H1 (cell line): ENCODE measurements around the gene NBPF4. TPM values are rescaled to one million over a fixed set of nuclear protein-coding genes. Genes with fewer than 3 reads are reported as not detected.
"Not testable (repeated sequence)": the region's sequence is repeated elsewhere in the genome, so short reads cannot be mapped to it uniquely, and the experiment has no call there.

Experiments
- CTCF ChIA-PET: fragments of 300-600 bp; sonication (Branson Sonifier 250); formaldehyde crosslinking; loops from one replicate; lab custom pipeline; 2021; ENCODE audit not compliant: partially characterized antibody; lab: Charles Lee
- POLR2A ChIA-PET: fragments of 300-600 bp; sonication (Branson Sonifier 250); formaldehyde crosslinking; loops from one replicate; lab custom pipeline; 2021; ENCODE audit warnings: inconsistent platforms; ENCODE audit not compliant: partially characterized antibody; lab: Charles Lee
- DNase-seq, 2 experiments: peaks; one replicate each; pipeline versions ENCODE4 v3.0.0 to v3.0.0-alpha.2; 2010 to 2022; ENCODE audit warnings: low spot score in 2 of 2, low read depth in 1 of 2, mixed read lengths in 1 of 2
- FAIRE-seq: peaks from 2 replicates; lab custom pipeline; 2011; peaks lifted over from hg19 to GRCh38; lab: Jason Lieb, UNC
- H2AFZ ChIP-seq: 2 replicates; pipeline ENCODE4 v1.8.1; 2012; ENCODE audit warnings: low read length, inconsistent platforms
- H2AK5ac ChIP-seq: 2 replicates; pipeline ENCODE4 v1.6.1; 2013; ENCODE audit warnings: low read depth, low read length
- H2BK120ac ChIP-seq: replicated peaks from 2 replicates; pipeline ENCODE3; 2013; ENCODE audit warnings: low read depth, low read length, inconsistent platforms
- H2BK12ac ChIP-seq: 2 replicates; pipeline ENCODE4 v1.6.1; 2013; ENCODE audit warnings: low read depth, low read length
- H2BK15ac ChIP-seq: 2 replicates; pipeline ENCODE4 v1.6.1; 2013; ENCODE audit warnings: low read length
- H2BK20ac ChIP-seq: 2 replicates; pipeline ENCODE4 v1.6.1; 2013; ENCODE audit warnings: low read length
- H2BK5ac ChIP-seq: 2 replicates; pipeline ENCODE4 v1.6.1; 2013; ENCODE audit warnings: low read depth, low read length
- H3K14ac ChIP-seq: 2 replicates; pipeline ENCODE4 v1.6.1; 2013; ENCODE audit warnings: inconsistent platforms; ENCODE audit not compliant: insufficient read length
- H3K18ac ChIP-seq: 2 replicates; pipeline ENCODE4 v1.6.1; 2013; ENCODE audit warnings: low read length; ENCODE audit errors: extremely low read depth
- H3K23ac ChIP-seq: 2 replicates; pipeline ENCODE4 v1.6.1; 2013; ENCODE audit warnings: inconsistent platforms; ENCODE audit not compliant: insufficient read length
- H3K23me2 ChIP-seq: 2 replicates; pipeline ENCODE4 v1.6.1; 2013; ENCODE audit warnings: low read depth, low read length
- H3K27ac ChIP-seq: 2 replicates; pipeline ENCODE4 v1.6.1; 2011; ENCODE audit warnings: low read depth, low read length, inconsistent platforms
- H3K27me3 ChIP-seq, 4 experiments: replicated peaks in 1 of 4; 1 replicate in 1 of 4; 2 replicates in 3 of 4; pipeline versions ENCODE4 v1.6.1 to v1.8.1; 2011 to 2013; ENCODE audit warnings: low read length in 3 of 4, mild to moderate bottlenecking in 3 of 4, inconsistent platforms in 2 of 4, mixed read lengths in 2 of 4, moderate library complexity in 1 of 4; ENCODE audit not compliant: control insufficient read depth in 3 of 4, insufficient read depth in 3 of 4; ENCODE audit errors: extremely low read depth in 1 of 4
- H3K36me3 ChIP-seq, 4 experiments: 2 replicates each; pipeline versions ENCODE4 v1.6.1 to v1.8.1; 2011 to 2013; ENCODE audit warnings: mild to moderate bottlenecking in 4 of 4, low read length in 3 of 4, moderate library complexity in 2 of 4, control low read depth in 1 of 4, inconsistent platforms in 1 of 4; ENCODE audit not compliant: insufficient read depth in 4 of 4, control insufficient read depth in 2 of 4
- H3K4ac ChIP-seq: replicated peaks from 2 replicates; pipeline ENCODE3; 2013; ENCODE audit warnings: low read length, low read depth, mixed read lengths, inconsistent platforms; ENCODE audit not compliant: insufficient read length
- H3K4me1 ChIP-seq, 4 experiments: replicated peaks in 1 of 4; 1 replicate in 1 of 4; 2 replicates in 3 of 4; pipeline versions ENCODE4 v1.6.1 to v1.8.1; 2011 to 2013; ENCODE audit warnings: low read length in 3 of 4, inconsistent platforms in 2 of 4, mixed read lengths in 1 of 4; ENCODE audit not compliant: insufficient read depth in 4 of 4, control insufficient read depth in 3 of 4
- H3K4me2 ChIP-seq, 2 experiments: 2 replicates each; pipeline versions ENCODE4 v1.6.1 to v1.8.1; 2011 to 2013; ENCODE audit warnings: low read depth in 2 of 2, low read length in 2 of 2, control low read depth in 1 of 2, inconsistent platforms in 1 of 2, mild to moderate bottlenecking in 1 of 2; ENCODE audit not compliant: insufficient read depth in 1 of 2
- H3K4me3 ChIP-seq, 4 experiments: fragments of 200-600, 300-600 bp in 1 of 4; sonication (generic), shearing (Covaris generic), sonication (Bioruptor Twin) in 1 of 4; 2 replicates each; pipeline versions ENCODE4 v1.5.1 to v1.8.1; 2011 to 2016; ENCODE audit warnings: low read length in 4 of 4, low read depth in 3 of 4, control low read depth in 2 of 4, inconsistent platforms in 2 of 4, mild to moderate bottlenecking in 2 of 4, mixed read lengths in 1 of 4, moderate library complexity in 1 of 4; ENCODE audit not compliant: insufficient read depth in 2 of 4; ENCODE audit errors: extremely low read depth in 1 of 4
- H3K56ac ChIP-seq: replicated peaks from 2 replicates; pipeline ENCODE3; 2013; ENCODE audit warnings: low read depth, mild to moderate bottlenecking, mixed read lengths, low read length, inconsistent platforms; ENCODE audit not compliant: insufficient read length
- H3K79me1 ChIP-seq: 2 replicates; pipeline ENCODE4 v1.6.1; 2013; ENCODE audit warnings: low read depth, low read length, control low read depth
- H3K79me2 ChIP-seq, 2 experiments: 2 replicates each; pipeline versions ENCODE4 v1.6.1 to v1.8.1; 2012 to 2013; ENCODE audit warnings: low read length in 2 of 2, mild to moderate bottlenecking in 2 of 2, inconsistent platforms in 1 of 2; ENCODE audit not compliant: insufficient read depth in 2 of 2, control insufficient read depth in 1 of 2
- H3K9ac ChIP-seq, 4 experiments: replicated peaks in 1 of 4; 1 replicate in 1 of 4; 2 replicates in 3 of 4; pipeline versions ENCODE4 v1.6.1 to v1.8.1; 2011 to 2013; ENCODE audit warnings: low read depth in 3 of 4, low read length in 3 of 4, control low read depth in 2 of 4, mild to moderate bottlenecking in 2 of 4, moderate library complexity in 2 of 4, inconsistent platforms in 1 of 4; ENCODE audit errors: extremely low read depth in 1 of 4
- H3K9me3 ChIP-seq, 2 experiments: 2 replicates each; pipeline versions ENCODE4 v1.6.1 to v1.8.1; 2012 to 2013; ENCODE audit warnings: mild to moderate bottlenecking in 2 of 2, moderate library complexity in 2 of 2, control low read depth in 1 of 2, inconsistent platforms in 1 of 2, low read depth in 1 of 2, low read length in 1 of 2, mixed read lengths in 1 of 2; ENCODE audit not compliant: insufficient read depth in 2 of 2
- H4K20me1 ChIP-seq, 2 experiments: replicated peaks in 1 of 2; 2 replicates each; pipeline versions ENCODE3 to v1.8.1; 2011 to 2013; ENCODE audit warnings: inconsistent platforms in 2 of 2, low read length in 2 of 2, mild to moderate bottlenecking in 1 of 2; ENCODE audit not compliant: insufficient read depth in 2 of 2, control insufficient read depth in 1 of 2
- H4K5ac ChIP-seq: 2 replicates; pipeline ENCODE4 v1.6.1; 2013; ENCODE audit warnings: low read length, low read depth, mixed read lengths, inconsistent platforms; ENCODE audit not compliant: insufficient read length
- H4K8ac ChIP-seq: 2 replicates; pipeline ENCODE4 v1.8.0; 2013; ENCODE audit warnings: mild to moderate bottlenecking, moderate library complexity, low read length, inconsistent platforms; ENCODE audit not compliant: insufficient read depth; ENCODE audit errors: extremely low read depth
- H4K91ac ChIP-seq: replicated peaks from 2 replicates; pipeline ENCODE3; 2013; ENCODE audit warnings: low read length, mixed read lengths, inconsistent platforms; ENCODE audit not compliant: insufficient read length
- WGBS, 2 experiments: shearing (Covaris generic) in 1 of 2; methylation state at CpG; one replicate each; pipeline versions ENCODE4 v1.1.6 to v1.1.7; 2013 to 2015; ENCODE audit warnings: low lambda C conversion rate in 2 of 2, mixed read lengths in 2 of 2, inconsistent platforms in 1 of 2, low coverage in 1 of 2, missing lambda C conversion rate in 1 of 2; ENCODE audit not compliant: insufficient replicate concordance in 2 of 2, insufficient coverage in 1 of 2, insufficient read length in 1 of 2; ENCODE audit errors: extremely low coverage in 1 of 2, missing lambda C conversion rate in 1 of 2; 5-methylcytosine and 5-hydroxymethylcytosine counted together
- polyA plus RNA-seq, 7 experiments: library from polyadenylated mRNA; depleted of rRNA in 3 of 7; stranded (reverse) in 5 of 7; unstranded in 2 of 7; fragments of >200 nt in 5 of 7; fragments of 200-250 nt in 2 of 7; gene quantifications; 1 replicate in 5 of 7; 2 replicates in 1 of 7; 4 replicates in 1 of 7; pipeline versions ENCODE4 v1.2.1 to v1.2.3, GENCODE V29; 2011 to 2013; ENCODE audit warnings: missing spikeins in 2 of 7, mixed read lengths in 2 of 7
- total RNA-seq: library from RNA; stranded (reverse); fragmentation: NEBNext Ultra II Directional; extraction: Animal tissue kit (Norgen Biotek cat#: 25700); gene quantifications from 2 replicates; pipeline ENCODE4 v1.2.1, GENCODE V29; 2021

NBPF4 gene
- total and polyA plus RNA-seq, 2 of the 8 experiments (the other 6 are each of a cell fraction or from before 2014, with no cell fraction given): not detected

DNA sequence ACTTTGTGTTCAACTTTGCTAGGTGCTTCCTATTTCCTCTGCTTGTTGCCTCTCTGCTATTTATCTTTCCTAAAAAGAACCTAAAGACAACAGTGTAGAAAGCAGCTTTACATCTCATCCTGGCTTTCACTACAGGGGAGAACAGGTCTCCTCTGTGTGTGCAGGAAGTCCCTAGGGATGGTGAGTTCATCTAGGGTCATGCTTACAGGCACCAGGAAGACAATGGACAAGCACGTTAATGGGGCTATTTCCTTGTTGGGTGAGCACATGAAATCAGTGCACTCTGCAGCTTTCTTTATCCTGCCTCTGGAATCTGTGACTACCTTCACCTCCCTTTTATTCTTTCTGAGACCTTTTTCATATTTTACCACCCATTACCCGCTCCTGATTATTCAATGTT, 4.5 kb downstream of the NBPF4 start:
- H4K8ac ChIP-seq, H3K4me2 ChIP-seq, H4K5ac ChIP-seq, CTCF ChIA-PET, H3K27me3 ChIP-seq, H3K9ac ChIP-seq, H2BK12ac ChIP-seq, H3K23ac ChIP-seq, H4K20me1 ChIP-seq, H2BK120ac ChIP-seq, H3K79me1 ChIP-seq, H3K4me3 ChIP-seq, H3K36me3 ChIP-seq, H2BK20ac ChIP-seq, H2BK15ac ChIP-seq, FAIRE-seq, H2AFZ ChIP-seq, H3K14ac ChIP-seq, H3K4ac ChIP-seq, H2BK5ac ChIP-seq, H3K79me2 ChIP-seq, H2AK5ac ChIP-seq, H3K18ac ChIP-seq, H4K91ac ChIP-seq, H3K56ac ChIP-seq, DNase-seq, H3K9me3 ChIP-seq, H3K4me1 ChIP-seq, POLR2A ChIA-PET, H3K23me2 ChIP-seq, H3K27ac ChIP-seq: not testable (repeated sequence)
- WGBS, 2 experiments: no CpG with 5 or more reads among the region's 2 CpGs

DNA sequence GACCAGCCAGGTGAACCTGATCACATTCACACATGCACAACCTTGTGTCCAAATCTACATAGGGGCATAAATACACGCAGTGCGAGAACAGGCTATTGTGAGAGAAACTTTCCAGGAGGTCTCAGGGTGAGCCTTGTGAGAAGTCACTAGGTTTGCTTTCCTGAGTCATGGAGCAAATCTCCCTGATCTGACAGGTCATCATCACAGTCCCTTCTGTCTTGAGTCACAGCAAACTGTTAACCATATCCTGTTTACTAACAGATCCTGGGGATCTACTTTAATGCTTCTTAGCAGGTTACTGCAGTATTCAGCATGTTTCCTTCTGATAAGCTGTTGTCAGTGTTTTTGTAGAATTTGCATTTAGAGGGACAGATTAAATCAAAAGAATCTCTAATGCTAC, 8.6 kb downstream of the NBPF4 start:
- not testable (repeated sequence) for FAIRE-seq, H2BK20ac ChIP-seq

More for the DNA sequence above, 8.6 kb downstream of the NBPF4 start:
- H2AFZ ChIP-seq, H2BK5ac ChIP-seq, H3K23me2 ChIP-seq, H3K23ac ChIP-seq, H2BK120ac ChIP-seq, H2BK12ac ChIP-seq, H3K79me1 ChIP-seq, H3K9ac ChIP-seq, CTCF ChIA-PET, H3K18ac ChIP-seq, H3K4me3 ChIP-seq, H3K36me3 ChIP-seq, H3K4ac ChIP-seq, H3K56ac ChIP-seq, H3K27me3 ChIP-seq, H4K91ac ChIP-seq, H2AK5ac ChIP-seq, DNase-seq, H3K14ac ChIP-seq, H3K9me3 ChIP-seq, H4K8ac ChIP-seq, H3K79me2 ChIP-seq, H3K4me2 ChIP-seq, H3K27ac ChIP-seq, H3K4me1 ChIP-seq, H4K5ac ChIP-seq, POLR2A ChIA-PET, H4K20me1 ChIP-seq, H2BK15ac ChIP-seq: not testable (repeated sequence)
- no CpG with 5 or more reads among the region's 2 CpGs for WGBS, 2 experiments
